Right renal cortex interstitium (tissue), 3 donors: Measurements from ENCODE around the gene WNK2. TPM values are rescaled to one million over a fixed set of nuclear protein-coding genes. Genes with fewer than 3 reads are reported as not detected.
A peak's percentile ranks its signal among the peaks of the same experiment; 100 is the strongest.

Experiments
- DNase-seq, 3 donors: peaks; one replicate each; pipeline ENCODE4 v3.0.0-alpha.2; 2013; ENCODE audit warnings: low read depth in 3 of 3, low spot score in 2 of 3
- polyA plus RNA-seq, 3 donors: library from polyadenylated mRNA; unstranded; fragments of 120-200 nt; gene quantifications; one replicate each; pipeline ENCODE4 v1.2.1, GENCODE V29; 2013; ENCODE audit not compliant: insufficient read length in 3 of 3

WNK2 gene
- polyA plus RNA-seq, 3 donors, result 14.5 to 16.0 (median 15.1) TPM

GRCh38 chr9:93301911-93302541 lies 118.1 kb downstream of the WNK2 start:
- no peak for DNase-seq

GRCh38 chr9:93302586-93303257 lies 118.8 kb downstream of the WNK2 start:
- no peak for DNase-seq

GRCh38 chr9:93303258-93303771 lies 119.4 kb downstream of the WNK2 start:
- no peak for DNase-seq

DNA sequence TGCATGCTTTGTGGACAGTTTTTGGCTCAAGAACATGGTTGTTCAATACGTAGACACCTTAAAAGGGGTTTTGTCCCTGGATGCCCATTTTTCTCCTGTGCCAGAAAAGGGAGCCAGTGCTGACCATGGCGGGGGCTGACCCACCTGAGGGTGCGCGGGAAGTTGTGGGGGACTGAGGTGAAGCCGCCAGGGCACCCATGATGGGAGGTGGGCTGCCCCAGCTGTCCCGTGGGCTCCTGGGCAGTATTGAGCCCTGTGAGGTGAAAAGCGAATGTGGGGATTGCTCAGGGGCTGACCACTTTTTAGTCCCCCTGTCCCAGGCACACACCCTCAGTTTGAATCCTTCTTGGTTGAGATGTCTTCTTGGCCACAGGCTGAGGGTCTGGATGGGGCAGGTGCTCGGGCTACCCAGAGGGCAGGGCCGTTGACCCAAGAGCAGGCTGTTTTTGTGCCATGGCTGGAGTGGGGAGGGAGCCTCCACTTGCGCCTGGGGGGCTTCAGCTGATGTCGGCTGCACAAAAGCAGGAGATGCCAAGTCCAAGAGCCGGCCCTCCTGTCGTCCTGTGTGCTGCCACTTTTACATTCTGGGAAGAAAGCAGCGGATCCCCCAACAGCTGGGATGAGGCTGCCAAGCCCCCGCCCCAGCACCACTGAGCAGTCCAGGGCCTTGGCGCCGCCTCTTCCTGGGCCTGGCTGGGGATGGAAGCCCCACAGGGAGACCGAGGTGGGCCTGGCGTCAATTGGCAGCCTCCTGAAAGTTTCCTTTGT lies 120.1 kb downstream of the WNK2 start:
- DNase-seq, result no peak

- DNase-seq, result peak in 2 of 3 donors; percentile 18 to 27
These were observed 120.9 kb downstream of the WNK2 start for GRCh38 chr9:93304574-93305496.

GRCh38 chr9:93305497-93306020 lies 121.6 kb downstream of the WNK2 start:
- no peak for DNase-seq

GRCh38 chr9:93306081-93306480 lies 122.1 kb downstream of the WNK2 start:
- no peak for DNase-seq

- no peak for DNase-seq
These were observed 122.7 kb downstream of the WNK2 start for GRCh38 chr9:93306579-93307091.

GRCh38 chr9:93307468-93308157 lies 123.7 kb downstream of the WNK2 start:
- no peak for DNase-seq

GRCh38 chr9:93308158-93308602 lies 124.2 kb downstream of the WNK2 start:
- DNase-seq, result no peak

- no peak for DNase-seq
These were observed 124.7 kb downstream of the WNK2 start for GRCh38 chr9:93308676-93309075.

- DNase-seq, result no peak
These were observed 126.0 kb downstream of the WNK2 start for GRCh38 chr9:93309889-93310425.

DNA sequence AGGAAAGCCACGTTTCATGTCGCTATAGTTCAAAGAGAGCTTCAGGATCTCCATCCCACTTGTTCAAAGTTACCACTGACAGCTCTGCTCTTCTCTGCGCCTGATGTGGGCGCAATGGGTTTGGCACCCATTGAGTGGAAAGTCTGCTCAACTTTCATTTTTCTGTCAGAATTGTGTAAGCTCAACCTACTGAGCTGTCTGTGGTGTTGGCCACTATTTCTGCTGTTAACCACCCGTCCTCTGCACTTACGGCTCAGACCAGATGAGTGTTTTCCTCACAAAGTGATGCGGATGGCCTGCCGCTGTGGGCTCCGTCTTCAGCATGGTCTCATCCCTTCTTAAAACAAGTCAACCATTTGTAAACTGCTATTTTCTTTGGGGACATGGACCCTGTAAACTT lies 131.2 kb downstream of the WNK2 start:
- no peak for DNase-seq

DNA sequence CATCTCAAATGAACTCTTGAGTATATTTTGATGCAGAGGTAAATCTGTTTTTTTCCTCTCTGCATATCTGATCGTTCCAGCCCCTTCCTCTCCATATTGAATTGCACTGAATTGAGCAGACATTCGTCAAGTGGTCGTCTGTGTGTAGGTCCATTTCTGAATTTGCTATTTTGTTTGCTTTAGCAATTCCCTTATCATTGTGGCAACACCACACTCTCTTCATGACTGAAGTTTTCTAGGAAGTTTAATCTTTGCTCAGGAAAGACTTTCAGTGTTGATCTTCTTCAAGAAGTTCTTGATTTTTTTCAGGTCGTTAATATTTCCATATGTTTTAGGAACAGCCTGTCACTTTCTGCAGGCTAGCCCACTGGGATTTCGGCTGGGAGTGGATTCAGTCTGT lies 132.0 kb downstream of the WNK2 start:
- no peak for DNase-seq

DNA sequence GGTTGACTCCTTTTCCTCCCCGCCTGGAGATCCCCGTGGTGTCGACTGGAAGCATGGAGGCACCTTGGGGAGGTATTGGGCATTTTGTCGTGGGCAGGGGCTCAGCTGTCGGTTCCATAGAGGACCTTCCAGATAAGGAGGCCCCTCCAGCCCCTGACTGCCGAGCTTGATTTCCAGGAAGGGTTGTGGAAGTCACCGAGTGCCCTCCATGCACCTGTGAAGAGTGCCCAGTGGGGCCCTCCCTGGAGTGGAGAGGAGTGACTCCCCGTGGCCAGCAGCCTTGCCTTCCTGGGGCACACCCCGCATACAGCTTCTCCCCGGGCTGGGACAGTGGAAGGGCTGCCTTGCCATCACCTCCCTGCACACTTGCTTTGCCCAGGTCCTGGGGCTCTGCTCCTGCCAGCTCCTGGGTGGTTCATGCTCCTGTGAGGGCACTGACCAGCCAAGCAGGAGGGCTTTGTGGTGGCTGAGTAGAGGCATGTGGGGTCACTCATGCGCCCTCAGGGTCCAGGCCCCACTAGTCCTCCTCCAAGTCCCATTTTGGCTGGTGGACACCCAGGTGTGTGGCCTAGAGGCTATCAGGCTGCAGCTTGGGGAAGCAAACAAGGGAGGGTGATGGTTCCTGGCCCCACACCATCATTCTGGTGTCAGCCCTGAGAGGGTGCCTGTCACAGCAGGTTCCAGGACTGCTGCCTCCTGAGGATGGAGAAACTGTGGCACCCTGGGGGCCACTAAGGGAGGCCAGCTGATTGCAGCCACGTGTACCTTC lies 133.0 kb downstream of the WNK2 start:
- DNase-seq, result no peak

GRCh38 chr9:93317495-93318094 lies 133.7 kb downstream of the WNK2 start:
- no peak for DNase-seq

- DNase-seq, result no peak
These were observed 134.5 kb downstream of the WNK2 start for GRCh38 chr9:93318480-93318879.
